DMS53 treated with DMSO at 0.1 percent for 48 hours (cell line): ENCODE data around the gene ISG20L2.
A peak's percentile ranks its signal among the peaks of the same experiment; 100 is the strongest.
"Not testable (repeated sequence)": the region's sequence is repeated elsewhere in the genome, so short reads cannot be mapped to it uniquely, and the experiment has no call there.

Experiments used
- DNase-seq: peaks from one replicate; lab custom pipeline; 2025; ENCODE audit not compliant: unreplicated experiment; lab: John Stamatoyannopoulos, UW

ISG20L2 gene

GRCh38 chr1:156728599-156729462 lies at the start of gene ISG20L2:
TSS of gene ISG20L2 (minus strand) at chr1:156728766. CDS start at chr1:156727652, 1,114 bp downstream.
- peak; percentile 95 for DNase-seq

- DNase-seq, result no peak
Observed at GRCh38 chr1:156777573-156777972, 49.0 kb upstream of the ISG20L2 start.

- DNase-seq, result no peak
Observed at GRCh38 chr1:156776942-156777341, 48.4 kb upstream of the ISG20L2 start.

- DNase-seq, result no peak
Observed at GRCh38 chr1:156775799-156776198, 47.2 kb upstream of the ISG20L2 start.

GRCh38 chr1:156773607-156774006 lies 45.0 kb upstream of the ISG20L2 start:
- no peak for DNase-seq

GRCh38 chr1:156772728-156773497 lies 44.3 kb upstream of the ISG20L2 start:
- no peak for DNase-seq

GRCh38 chr1:156772222-156772621 lies 43.7 kb upstream of the ISG20L2 start:
- DNase-seq, result no peak

- no peak for DNase-seq
Observed at GRCh38 chr1:156768610-156769295, 40.2 kb upstream of the ISG20L2 start.

- no peak for DNase-seq
Observed at GRCh38 chr1:156767879-156768604, 39.5 kb upstream of the ISG20L2 start.

GRCh38 chr1:156767101-156767878 lies 38.7 kb upstream of the ISG20L2 start, which contains the start of gene PRCC:
TSS of gene PRCC (plus strand) at chr1:156767535. CDS start at chr1:156767772, 237 bp downstream.
- DNase-seq, result peak; percentile 99

GRCh38 chr1:156766298-156767100 lies 37.9 kb upstream of the ISG20L2 start:
- peak; percentile 48 for DNase-seq

- DNase-seq, result no peak
Observed at GRCh38 chr1:156765666-156766065, 37.1 kb upstream of the ISG20L2 start.

- not testable (repeated sequence) for DNase-seq
Observed at GRCh38 chr1:156765136-156765535, 36.6 kb upstream of the ISG20L2 start.

- no peak for DNase-seq
Observed at GRCh38 chr1:156760796-156761104, 32.2 kb upstream of the ISG20L2 start.

- DNase-seq, result no peak
Observed at GRCh38 chr1:156760092-156760795, 31.7 kb upstream of the ISG20L2 start.

GRCh38 chr1:156757572-156758253 lies 29.1 kb upstream of the ISG20L2 start:
- DNase-seq, result not testable (repeated sequence)

GRCh38 chr1:156756355-156756754 lies 27.8 kb upstream of the ISG20L2 start:
- no peak for DNase-seq

GRCh38 chr1:156755527-156755950 lies 27.0 kb upstream of the ISG20L2 start:
- DNase-seq, result no peak
